Lower leg skin (tissue), 4 donors: ENCODE data around the gene HM13. TPM values are rescaled to one million over a fixed set of nuclear protein-coding genes. Genes with fewer than 3 reads are reported as not detected.
A peak's percentile ranks its signal among the peaks of the same experiment; 100 is the strongest.

Experiments used
- DNase-seq, 2 donors: peaks; one replicate each; pipeline ENCODE4 v3.0.0-alpha.2; 2019; ENCODE audit warnings: low spot score in 2 of 2
- H3K4me3 ChIP-seq: fragments of 200-600 bp; sonication (generic); 2 replicates; pipeline ENCODE4 v1.5.1; 2017; ENCODE audit warnings: mild to moderate bottlenecking, low read depth; ENCODE audit not compliant: poor library complexity, severe bottlenecking
- CTCF ChIP-seq, 3 donors: fragments of 450-650 bp; IDR thresholded peaks; one replicate each; pipeline ENCODE4 v1.5.1; 2016; ENCODE audit warnings: antibody characterized with exemption in 3 of 3, mild to moderate bottlenecking in 3 of 3, moderate library complexity in 2 of 3
- POLR2A ChIP-seq, 2 donors: fragments of 450-650 bp; IDR thresholded peaks; one replicate each; pipeline ENCODE4 v1.6.1; 2016 to 2017; ENCODE audit warnings: antibody characterized with exemption in 2 of 2, mild to moderate bottlenecking in 1 of 2, moderate library complexity in 1 of 2
- WGBS, 2 donors: methylation state at CpG; one replicate each; pipeline ENCODE4 v1.1.5; 2018; 5-methylcytosine and 5-hydroxymethylcytosine counted together
- intact Hi-C: fragments of 100-400 bp; cut with DNase I; formaldehyde crosslinking; loops from one replicate; pipeline ENCODE4 v1.15.0; 2023; ENCODE audit warnings: low total_unique reads
- total RNA-seq, 4 donors: library from RNA; depleted of rRNA; stranded (reverse); fragments of >200 nt; gene quantifications; one replicate each; pipeline ENCODE4 v1.1.0, GENCODE V29; 2016

HM13 gene
- total RNA-seq, 4 donors from 2014 or later: 35.0 to 51.9 (median 44.2) TPM

GRCh38 chr20:31474758-31475427 is 39.3 kb upstream of the HM13 start, which contains the start of the genes DEFB124 and REM1:
TSS of gene DEFB124 (minus strand) at chr20:31475127. CDS start at chr20:31473013, 2,114 bp downstream.
TSS of gene REM1 (plus strand) at chr20:31475288. CDS start at chr20:31476446, 1,158 bp downstream.
- peak within 1 kb of the TSS; percentile 4 for H3K4me3 ChIP-seq
- DNase-seq: peak in 1 of 2 donors; percentile 88
- intact Hi-C loops: no loop called here
- TF ChIP-seq CTCF (IDR thresholded peaks at IDR 0.05): no peak
- TF ChIP-seq POLR2A (IDR thresholded peaks at IDR 0.05): no peak
- WGBS, 2 donors: 7 to 13% methylated on average over 20 to 24 of the region's 33 CpGs

DNA sequence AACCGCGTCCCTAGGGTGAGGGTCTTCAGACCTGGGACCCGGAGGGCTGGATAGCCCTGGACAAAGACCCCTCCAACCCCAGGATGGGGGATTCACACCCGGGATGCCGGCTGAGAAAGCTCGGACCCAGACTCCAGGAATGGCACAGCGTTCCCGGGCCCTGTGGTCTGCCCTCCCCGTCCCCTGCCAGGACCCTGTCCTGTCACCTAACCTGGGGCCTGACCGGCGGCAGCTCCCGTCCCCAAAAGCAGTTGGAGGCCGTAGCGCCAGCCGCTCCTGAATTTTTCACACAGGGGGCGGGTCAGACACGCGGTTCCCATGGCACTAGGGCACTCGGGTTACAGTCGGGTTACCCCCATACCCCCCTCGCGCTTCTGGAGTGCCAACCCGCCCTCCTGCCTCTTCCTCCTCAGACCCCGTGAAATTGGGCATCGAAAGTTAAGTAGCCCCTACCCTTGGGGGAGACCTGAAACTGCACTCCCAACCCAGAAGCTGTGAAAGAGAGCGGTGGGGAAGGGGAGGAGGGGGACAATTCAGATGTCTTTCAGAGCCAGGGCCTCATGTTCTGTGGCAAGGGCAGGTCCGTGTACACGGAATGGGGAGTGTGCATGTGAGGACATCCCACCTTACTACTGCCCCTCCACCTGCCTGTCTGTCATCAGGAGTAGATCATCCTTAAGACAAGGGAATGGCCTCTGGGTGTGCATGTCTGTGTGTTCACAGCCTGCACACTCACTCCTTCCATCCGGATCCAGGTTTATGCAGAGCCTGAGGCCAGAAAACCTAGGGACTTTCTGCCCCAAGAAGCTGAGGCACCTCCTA is 38.6 kb upstream of the HM13 start:
- H3K4me3 ChIP-seq: peak overlapping the region; percentile 4
- no peak for TF ChIP-seq CTCF (IDR thresholded peaks at IDR 0.05)
- no peak for TF ChIP-seq POLR2A (IDR thresholded peaks at IDR 0.05)
- 8 to 11% methylated on average over 17 to 26 of the region's 29 CpGs for WGBS, 2 donors
- no peak for DNase-seq
- intact Hi-C loops: no loop called here

DNA sequence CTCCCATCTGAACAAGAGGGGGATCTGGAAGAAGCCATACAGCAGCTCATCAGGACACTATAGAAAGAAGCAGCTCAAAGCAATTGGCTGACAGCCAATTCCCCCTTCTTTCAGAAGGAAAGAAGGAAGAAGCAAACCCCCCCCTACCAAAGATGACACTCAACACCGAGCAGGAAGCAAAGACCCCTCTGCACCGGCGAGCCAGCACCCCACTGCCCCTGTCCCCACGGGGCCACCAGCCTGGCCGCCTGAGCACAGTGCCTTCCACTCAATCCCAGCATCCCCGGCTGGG is 38.0 kb upstream of the HM13 start:
- no peak for TF ChIP-seq POLR2A (IDR thresholded peaks at IDR 0.05)
- TF ChIP-seq CTCF (IDR thresholded peaks at IDR 0.05): no peak
- H3K4me3 ChIP-seq: no peak overlapping the region
- WGBS, 2 donors: 60 to 71% methylated on average over 6 of the region's 6 CpGs
- intact Hi-C loops: no loop called here
- DNase-seq: no peak

GRCh38 chr20:31476643-31477215 is 37.5 kb upstream of the HM13 start:
- no peak for DNase-seq
- no peak overlapping the region for H3K4me3 ChIP-seq
- TF ChIP-seq CTCF (IDR thresholded peaks at IDR 0.05) (no peak), POLR2A (IDR thresholded peaks at IDR 0.05) (no peak)
- WGBS, 2 donors: 67 to 80% methylated on average over 6 of the region's 6 CpGs
- intact Hi-C loops: no loop called here

DNA sequence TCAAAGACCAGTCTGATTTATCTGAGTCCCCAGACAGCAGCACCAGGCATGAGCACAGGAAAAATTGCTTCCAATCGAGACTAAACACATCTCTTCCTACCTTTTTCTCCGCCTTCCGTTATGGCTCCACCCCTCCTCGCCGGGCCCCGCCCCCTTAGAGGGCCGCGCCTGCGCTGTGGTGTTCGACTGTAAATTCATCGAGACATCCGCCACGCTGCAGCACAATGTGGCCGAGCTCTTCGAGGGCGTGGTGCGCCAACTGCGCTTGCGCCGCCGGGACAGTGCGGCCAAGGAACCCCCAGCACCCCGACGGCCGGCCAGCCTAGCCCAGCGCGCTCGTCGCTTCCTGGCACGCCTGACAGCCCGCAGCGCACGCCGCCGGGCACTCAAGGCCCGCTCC is 30.2 kb upstream of the HM13 start:
- 23 to 47% methylated on average over 18 to 28 of the region's 36 CpGs for WGBS, 2 donors
- TF ChIP-seq POLR2A (IDR thresholded peaks at IDR 0.05) (no peak), CTCF (IDR thresholded peaks at IDR 0.05) (no peak)
- no peak overlapping the region for H3K4me3 ChIP-seq
- DNase-seq: peak in 1 of 2 donors; percentile 88
- intact Hi-C loops: no loop called here
